T-helper 2 cell treated with Interferon-gamma antibody and Interleukin-4, amounts not matched to agents 100 ng/mL and 5 ng/mL, for 36 hours (primary cell): ENCODE data around the gene DUSP10. TPM values are rescaled to one million over a fixed set of nuclear protein-coding genes. Genes with fewer than 3 reads are reported as not detected.

Source experiments
- intact Hi-C: fragments of 100-400 bp; cut with micrococcal nuclease; formaldehyde crosslinking; loops from one replicate; pipeline ENCODE4 v1.15.1; 2023
- total RNA-seq: library from RNA; stranded (reverse); gene quantifications from 2 replicates; pipeline ENCODE4 v1.2.3, GENCODE V29; 2022

Gene DUSP10
- total RNA-seq = 13.9 and 14.9 TPM in 2 replicates

DNA sequence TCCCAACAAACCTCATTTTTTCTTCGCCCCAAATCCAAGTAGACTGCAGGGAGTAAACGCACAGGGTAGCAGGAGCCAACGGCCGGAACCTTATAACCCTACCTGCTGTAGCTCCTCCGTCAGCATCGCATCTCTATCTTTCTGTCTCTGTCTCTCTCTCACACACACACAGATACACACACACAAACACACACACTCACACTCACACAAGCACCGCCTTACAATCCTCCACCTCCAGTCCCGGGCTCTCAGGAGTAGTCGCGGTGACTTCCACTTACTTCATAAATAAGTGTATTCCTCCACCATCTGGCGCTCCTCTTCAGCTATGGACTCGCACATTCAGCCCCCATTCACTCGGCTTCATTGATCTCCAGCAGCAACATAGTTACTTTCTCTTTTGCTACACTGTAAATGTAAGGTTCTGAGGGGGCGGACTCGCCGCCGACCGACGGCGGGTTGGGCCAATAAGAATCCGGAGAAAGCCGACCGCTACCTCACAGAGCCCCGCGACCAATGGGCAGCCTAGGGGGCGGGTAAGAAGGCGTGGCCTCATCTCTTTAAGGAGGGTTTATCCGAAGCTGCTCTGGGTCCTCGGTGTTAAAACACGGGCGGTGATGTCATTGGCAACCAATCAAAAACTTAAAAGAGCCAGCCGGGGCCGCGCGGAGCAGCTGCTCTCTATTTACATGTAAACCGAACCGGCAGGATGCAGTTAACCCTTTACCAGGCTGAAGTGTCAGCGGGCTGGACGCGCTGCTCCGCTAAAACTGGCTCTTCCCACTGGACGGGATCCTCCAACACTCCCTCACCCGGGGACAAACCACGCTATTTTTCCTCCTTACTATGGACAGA lies at the start of gene DUSP10:
Gene DUSP10, minus strand, starts transcription at position 387 of the 852 bp plus-strand sequence. CDS start 2,345 bp downstream, outside the sequence.
- intact Hi-C loops = loop anchor here (1.0 to 10.0 kb wide), 16 partner anchors 12 to 1393 kb away; no protein-coding TSS in a partner anchor

DNA sequence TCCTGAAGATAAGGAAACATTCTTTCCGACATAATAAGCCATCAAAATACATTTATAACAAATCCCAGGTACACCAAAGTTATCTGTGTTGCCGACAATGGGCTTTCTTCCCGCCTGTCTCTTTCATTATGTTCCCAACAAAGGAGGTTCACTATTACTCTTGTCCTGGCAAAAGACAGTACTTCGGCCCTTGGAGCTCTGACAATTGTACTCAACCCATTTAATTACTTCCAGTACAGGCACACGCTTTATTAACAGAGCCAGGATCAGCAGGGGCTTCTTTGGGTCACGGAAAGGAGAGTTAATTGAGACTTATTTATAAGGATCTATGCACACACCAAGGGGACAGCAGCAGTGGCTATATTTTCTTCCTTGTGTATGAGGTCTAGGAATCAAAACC lies 46.6 kb upstream of the DUSP10 start:
- intact Hi-C loops = no loop called here

DNA sequence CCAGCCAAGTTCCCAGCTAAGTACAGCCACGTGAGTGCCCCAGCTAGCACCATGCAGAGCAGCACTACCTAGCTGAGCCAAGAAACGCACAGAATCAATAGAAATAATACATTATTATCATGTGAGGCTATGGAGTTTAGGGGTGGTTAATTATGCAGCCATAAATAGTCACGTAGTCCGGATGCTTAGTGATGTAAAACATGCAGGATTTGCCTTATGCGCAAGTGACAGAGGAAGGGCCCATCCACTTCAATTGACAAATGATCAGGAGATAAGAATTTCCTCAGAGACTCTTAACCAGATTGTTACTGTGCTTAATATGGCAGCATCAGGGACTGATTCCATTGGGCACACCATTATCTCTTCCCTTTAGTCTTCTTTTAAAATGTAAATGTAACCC lies 44.8 kb upstream of the DUSP10 start:
- intact Hi-C loops = no loop called here

DNA sequence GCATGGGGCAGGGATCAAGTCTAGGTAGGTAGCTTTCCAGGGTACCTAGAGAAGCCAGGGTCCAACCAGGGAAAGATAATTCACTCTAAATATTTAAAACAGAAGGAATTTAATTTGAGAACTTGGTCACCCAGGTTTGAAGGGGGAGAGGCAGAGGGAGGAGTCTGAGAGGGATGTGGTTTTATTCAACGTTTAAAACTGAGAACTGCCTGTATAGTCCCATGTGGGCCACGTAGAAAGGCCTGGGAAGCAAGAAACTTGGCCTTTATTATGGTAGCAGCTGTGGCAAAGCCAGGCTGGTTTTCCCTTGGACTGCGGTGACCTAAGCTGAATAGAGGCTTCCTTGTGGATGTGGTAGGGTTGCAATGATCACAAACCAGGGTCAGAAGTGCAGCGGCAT lies 42.0 kb upstream of the DUSP10 start:
- intact Hi-C loops = no loop called here

DNA sequence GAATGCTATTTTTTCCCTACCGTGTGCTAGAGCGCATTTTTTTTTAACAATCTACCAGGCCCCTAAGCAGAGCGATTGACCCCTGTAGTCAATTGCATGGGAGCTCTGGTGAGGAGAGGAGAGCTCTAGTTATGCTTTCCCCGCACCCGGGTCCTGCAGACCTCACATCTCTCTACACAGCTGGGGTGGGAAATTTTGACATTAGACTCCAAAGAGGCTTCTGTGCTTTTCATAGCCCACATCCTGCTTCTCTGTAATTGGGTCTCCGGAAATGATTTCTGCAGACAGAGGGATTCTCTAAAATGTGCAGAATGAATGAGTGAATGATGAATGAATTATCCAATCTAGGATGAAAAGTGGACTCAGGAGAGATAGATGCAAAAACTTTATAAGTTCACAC lies 41.5 kb upstream of the DUSP10 start:
- intact Hi-C loops = no loop called here

DNA sequence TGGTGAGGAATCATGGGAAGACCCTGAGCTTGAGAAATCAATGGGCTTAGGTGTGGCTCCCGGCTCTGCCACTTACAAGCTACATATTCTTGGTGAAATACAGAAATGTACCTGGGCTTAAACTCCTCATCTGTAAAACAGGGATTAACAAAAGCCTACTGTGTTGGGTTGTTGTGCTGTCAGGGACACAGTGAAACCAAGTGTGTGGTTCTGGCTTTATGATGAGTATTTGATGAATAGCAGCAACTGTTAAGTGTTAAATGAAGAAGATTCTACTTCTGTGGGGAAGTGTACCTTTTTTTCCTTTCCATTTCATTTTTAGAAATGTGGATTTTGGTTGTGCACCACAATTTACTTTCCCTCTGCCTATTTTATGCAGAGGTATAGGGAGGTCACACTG lies 41.1 kb upstream of the DUSP10 start:
- intact Hi-C loops = no loop called here

DNA sequence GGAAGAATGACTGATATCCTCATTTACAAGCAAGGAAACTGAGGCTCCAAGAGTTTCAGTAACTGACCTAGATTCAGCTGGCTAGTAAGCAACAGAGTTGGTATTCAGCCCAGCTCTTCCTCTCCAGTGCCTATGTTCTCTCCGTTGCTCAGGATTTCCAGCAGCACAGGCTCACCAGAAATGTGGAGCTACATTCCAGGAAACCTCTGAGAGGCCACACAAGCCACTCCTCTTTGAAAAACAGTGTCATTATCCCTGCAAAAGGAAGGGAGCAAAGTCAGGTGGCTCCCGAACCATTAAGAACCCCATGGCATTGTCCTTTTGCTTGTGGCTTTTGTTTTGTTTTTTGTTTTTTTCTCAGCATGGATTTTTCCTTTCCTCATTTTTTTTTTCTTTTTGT lies 40.6 kb upstream of the DUSP10 start:
- intact Hi-C loops = no loop called here

DNA sequence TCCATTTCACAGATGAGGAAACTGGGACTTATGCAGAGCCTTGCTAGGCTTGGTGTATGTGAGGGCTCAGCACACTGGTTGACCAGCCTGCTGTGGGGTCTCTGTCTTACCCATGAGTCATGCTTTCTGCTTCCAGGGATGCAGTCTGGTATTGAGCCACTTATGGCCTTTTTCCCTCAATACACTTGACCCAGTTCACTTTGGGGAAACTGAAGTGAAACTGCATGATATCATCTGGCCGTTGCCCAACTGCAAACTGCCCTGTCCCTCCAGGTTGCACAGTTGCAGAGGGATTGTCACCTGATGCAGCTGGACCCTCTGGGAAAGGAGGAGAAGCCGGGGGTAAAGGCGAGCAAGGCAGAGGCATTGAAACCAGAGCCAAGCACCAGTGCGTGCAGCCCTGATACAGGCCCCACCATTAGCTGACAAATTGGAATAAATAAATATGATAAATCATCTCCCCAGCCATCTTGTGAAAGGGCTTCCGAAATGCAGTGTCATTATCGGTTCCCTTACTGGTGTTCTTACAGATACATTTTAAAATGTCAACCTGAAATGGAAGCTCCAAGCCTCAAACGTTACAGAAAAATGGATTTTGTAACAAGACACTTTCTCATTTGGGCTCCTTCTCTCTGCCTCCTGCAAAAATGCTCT lies 39.3 kb upstream of the DUSP10 start:
- intact Hi-C loops = no loop called here

DNA sequence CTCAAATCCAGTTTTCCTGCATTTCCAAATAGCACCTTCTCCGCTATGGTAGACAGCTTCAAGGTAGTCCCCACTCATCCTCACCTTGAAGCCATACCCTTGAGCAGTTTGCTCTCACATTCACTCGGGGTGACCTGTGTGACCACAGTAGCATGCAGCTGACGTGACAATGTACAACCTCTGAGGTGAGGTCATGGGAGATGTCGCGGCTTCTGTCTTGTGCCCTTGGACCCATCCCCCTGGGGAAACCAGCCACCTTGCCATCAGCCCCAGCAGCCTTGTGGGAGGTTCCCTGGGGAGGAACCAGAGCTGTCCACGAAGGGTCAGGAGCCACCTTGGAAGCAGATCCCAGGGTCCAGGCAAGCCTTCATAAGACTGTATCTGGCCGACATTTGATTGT lies 38.3 kb upstream of the DUSP10 start:
- intact Hi-C loops = no loop called here

DNA sequence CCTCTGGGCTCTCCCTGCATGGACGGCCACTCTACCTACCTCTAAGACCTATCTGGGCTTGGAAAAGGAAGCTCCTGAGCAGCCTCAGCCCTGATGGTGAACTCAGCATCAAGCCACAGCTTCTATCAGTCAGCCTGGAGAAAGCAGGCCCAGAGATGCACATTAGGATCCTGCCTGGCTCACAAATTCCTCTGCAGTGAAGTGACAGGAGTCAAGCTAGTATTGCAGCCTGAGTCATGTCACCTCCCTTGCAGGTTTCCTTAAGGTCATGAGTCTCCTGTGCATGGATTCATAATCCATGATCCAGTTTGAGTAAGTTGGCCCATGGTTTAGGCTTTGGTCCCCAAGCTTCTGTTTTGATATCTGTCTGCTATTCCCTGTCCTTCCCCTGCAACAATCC lies 37.9 kb upstream of the DUSP10 start:
- intact Hi-C loops = loop anchor here (2.0 kb wide), 1 partner anchor 59 kb away; no protein-coding TSS in a partner anchor

DNA sequence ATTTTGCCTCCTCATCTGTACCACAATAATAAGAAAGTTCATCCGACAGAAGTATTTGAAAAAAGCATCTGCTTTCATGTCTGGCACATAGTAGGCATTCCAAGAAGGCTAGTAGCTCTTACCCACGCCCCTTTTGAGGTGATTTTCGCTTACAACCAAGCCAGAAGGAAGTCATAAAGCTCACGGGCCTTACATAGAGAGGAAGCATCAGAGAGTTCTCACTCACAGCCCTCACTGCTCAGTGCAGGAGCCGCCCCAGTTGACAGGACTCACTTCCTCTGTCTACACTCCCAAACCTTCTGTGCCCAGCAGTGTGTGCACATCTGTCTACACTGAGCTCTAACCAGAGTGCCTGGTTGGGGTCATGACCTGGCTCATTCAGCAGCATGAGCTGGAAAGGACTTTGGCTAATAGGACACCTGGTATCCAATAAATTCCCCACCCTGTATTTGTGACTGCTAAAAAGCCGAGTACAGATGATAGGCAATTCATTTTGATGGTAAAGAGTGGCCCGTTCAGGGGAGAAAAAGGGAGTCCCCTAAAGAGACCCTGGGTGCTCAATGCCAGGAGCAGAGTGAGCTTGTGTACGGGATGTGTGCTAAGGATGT lies 36.8 kb upstream of the DUSP10 start:
- intact Hi-C loops = loop anchor here (1.0 to 2.0 kb wide), 4 partner anchors 36 to 70 kb away; partner anchors contain the start of gene DUSP10

DNA sequence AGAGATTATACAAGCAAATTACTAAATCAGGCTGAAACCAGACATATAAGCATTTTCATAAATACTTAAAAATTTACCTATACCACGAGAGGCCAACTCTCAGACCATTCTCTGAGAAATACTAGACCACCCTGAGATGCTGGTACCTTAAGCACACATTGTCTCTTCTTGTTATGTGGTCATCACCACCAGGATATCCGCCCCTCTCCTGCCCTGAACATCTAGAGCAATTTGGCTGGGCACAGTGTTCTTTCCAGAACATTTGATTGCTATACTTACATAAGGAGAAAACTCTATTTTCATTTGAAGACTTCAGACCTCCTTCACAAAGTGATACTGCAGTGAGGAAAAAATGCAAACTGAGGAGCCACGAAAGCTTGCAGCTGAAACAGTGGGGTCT lies 36.2 kb upstream of the DUSP10 start:
- intact Hi-C loops = loop anchor here (1.0 to 2.0 kb wide), 4 partner anchors 36 to 70 kb away; partner anchors contain the start of gene DUSP10

DNA sequence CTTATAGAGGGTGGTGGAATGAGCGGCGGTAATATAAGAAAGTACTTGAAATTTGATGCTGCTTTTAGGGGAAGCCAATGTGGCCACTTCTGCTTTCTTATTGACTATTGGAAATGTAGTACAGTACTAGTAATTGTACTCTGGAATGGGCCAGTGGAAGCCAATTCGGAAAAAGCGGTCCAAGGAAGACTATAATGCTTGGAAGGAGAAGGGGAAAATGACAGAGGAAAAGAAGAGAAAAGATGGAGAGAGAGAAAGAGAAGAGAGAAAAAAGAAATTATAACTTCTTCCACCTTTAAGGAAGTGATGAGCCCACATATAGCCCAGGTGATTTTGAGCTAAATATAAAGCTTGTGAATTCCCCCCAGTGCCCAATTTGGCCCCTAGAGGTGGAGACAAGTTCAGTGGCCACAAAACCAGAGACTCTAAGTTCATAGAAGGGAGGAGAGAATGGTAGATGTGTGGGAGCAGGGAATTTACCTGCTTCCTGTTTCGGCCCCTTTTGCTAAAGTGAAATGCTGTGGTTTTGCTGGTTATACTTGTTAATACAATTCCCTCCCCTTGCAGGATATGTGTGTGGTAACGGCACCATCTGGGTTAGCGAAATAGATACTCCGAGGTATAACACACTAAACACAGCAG lies 35.7 kb upstream of the DUSP10 start:
- intact Hi-C loops = loop anchor here (1.0 to 2.0 kb wide), 7 partner anchors 8 to 69 kb away; partner anchors contain the start of gene DUSP10

DNA sequence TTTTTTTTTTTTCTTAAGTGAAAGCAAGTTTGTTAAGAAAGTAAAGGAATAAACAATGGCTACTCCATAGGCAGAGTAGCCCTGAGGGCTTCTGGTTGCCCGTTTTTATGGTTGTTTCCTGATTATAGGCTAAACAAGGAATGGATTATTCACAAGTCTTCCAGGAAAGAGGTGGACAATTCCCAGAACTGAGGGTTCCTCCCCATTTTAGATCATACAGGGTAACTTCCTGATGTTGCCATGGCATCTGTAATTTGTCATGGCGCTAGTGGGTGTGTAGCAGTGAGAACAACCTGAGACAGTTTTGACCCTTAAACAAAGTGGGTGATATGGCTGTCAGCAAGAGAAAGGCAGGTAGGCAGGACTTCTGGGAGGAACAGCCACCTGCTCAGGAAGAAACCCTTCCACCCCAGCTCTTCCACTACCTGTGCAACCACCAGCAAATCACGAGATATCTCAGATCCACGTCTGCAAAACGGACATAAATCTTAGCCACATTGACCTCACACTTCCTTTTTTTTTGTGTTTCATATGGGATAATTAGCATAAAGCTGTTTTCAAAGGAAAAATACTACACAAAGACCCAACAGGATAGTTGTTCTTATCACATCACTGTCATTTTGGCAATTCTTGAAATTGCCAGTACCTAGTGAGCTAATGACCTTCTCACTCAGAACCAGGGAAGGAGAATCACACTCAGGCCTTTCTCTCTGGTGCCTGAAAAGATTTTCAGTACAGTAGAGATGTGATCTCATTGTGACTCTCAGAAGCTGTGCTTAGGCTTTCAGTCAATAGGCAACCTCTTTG lies 34.8 kb upstream of the DUSP10 start:
- intact Hi-C loops = loop anchor here (1.0 to 2.0 kb wide), 3 partner anchors 7 to 63 kb away; no protein-coding TSS in a partner anchor

DNA sequence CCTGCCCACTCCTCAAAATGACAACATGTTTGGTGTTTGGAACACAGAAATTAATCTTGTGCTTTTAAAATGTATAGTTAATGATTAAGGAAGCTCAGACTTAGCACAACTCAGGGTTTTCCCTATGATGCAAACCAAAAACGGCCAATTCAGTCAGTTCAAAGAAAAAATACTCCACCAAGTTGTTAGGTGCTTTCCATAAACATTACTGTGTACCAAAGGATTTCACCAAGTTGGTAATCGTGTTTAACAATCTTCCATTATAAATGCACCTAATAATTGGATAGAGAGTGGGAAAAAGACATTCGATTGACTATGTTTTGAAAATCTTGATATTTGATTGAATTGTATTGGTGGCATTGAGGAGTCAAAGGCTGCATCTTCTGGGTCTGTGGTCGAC lies 33.3 kb upstream of the DUSP10 start:
- intact Hi-C loops = no loop called here

DNA sequence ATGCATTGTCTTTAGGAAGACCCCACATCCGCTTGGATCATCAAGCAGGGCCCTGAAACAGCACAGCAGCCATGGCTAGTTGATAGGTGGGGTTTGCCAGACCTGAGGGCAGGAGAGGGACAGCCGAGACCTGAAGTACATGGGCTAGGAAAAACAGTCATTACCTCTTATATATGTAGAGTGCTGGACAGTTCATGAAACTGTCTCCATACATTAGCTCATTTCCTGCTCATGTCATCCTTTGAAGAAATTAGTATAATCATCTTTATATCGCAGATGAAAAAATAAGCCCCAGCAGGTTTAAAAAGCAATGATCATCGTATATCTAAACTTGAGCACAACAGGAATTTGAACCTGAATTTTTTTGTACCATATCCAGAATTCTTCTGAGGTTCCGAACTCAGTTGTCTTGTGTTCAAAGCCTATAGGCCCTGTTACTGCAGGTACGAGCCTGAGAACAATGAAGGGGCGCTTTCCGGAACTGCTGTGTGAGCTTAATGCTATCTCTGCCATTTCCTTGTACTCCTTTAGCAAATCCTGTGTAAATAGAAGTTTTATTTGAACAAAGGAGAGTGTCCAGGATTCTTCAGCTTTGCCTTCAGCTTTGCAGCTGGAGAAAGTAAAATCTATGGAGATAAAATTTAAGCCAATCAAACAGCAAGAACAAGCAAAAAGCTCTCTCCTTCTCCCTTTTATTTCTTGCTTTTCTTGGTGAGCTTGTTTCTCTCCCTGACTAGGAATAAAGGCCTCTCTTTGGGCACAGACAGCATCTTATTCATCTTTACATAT lies 32.4 kb upstream of the DUSP10 start:
- intact Hi-C loops = no loop called here

DNA sequence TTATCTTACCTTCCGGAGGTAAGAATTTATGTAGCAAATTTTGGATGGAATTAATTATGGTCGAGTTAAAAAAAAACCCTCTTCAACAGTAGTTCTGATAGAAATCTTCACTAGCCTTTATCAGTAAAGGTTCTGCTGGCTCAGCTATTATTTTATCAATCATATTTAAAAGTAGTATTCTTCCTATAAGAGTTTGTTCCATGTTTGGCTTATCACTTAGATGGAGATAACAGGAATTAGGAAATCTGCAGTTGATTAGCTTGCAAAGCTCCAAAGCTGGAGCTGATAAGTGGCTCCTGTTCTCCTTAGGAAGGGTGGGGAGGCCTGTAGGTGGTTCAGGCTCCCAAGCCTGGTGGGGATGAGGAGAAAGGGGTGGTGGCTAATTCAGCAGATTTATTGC lies 31.5 kb upstream of the DUSP10 start:
- intact Hi-C loops = no loop called here

DNA sequence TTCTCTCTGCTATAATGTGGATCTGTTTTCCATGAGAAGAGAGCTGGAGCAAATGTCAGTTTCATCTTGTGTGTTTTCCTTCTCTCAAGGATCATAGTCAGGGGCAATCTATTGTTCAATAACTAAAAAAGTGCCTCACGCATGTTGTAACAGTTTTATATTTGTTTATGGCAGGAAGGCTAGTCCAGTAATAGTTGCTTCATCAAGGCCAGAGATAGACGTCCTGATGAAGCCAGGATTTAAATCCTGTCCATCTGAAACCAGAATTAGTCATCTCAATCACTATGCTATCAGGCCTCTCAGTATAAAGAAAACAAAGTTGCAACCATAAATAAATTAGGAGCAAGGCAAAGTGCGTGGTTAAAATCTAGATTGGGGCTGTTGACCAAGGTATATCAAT lies 30.2 kb upstream of the DUSP10 start:
- intact Hi-C loops = no loop called here

DNA sequence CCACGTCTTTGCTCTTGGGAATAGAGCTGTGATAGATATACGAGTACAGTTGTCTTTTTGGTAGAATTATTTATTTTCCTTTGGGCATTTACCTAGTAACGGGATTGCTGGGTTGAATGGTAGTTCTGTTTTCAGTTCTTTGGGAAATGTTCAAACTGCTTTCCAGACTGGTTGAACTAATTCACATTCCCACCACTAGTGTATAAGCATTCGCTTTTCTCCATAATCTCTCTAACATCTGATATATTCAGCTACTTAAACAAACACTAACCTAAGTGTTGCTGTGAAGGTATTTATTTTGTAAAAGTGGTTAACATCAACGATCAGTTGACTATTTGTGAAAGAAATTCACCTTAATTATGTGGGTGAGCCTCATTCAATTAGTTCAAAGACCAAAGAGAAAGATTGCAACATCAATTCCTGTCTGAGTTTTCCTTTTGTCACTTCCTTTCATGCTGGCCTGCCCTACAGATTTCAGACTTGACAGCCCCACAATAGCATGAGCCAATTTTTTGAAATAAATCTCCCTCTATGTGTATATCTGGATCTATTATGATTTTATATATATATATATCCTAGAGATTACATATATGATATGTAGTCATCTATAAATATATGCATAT lies 26.7 kb upstream of the DUSP10 start:
- intact Hi-C loops = loop anchor here (1.0 kb wide), 1 partner anchor 9 kb away; no protein-coding TSS in a partner anchor
